GM21447 (cell line): ENCODE results near the gene TMC5.
"Not testable (repeated sequence)": the region's sequence is repeated elsewhere in the genome, so short reads cannot be mapped to it uniquely, and the experiment has no call there.

Experiments used
- ATAC-seq: cut with Tn5 transposase; IDR thresholded peaks from one replicate; pipeline ENCODE4 v1.9.1; 2021; ENCODE audit not compliant: unreplicated experiment

The TMC5 gene

GRCh38 chr16:19528666-19529065, 111.0 kb downstream of the TMC5 start:
- ATAC-seq = no peak

DNA sequence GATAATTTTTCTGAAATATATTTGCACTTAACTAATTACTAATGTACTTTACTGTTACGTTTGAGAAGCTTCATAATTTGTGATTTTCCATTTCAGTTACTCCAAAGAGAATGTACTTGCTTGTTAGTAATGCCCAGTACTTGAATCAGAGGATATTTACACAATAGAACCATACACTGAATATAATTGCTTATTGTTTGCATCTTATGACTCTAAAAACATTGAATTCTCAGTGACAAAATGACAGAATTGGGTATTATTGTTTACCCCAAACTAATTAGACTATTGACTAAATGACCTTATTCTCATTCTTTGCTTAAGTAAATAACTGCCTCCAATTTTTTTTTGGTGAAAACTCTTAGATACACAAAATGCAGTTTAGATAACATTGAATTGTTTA, 114.9 kb downstream of the TMC5 start:
- no peak for ATAC-seq

DNA sequence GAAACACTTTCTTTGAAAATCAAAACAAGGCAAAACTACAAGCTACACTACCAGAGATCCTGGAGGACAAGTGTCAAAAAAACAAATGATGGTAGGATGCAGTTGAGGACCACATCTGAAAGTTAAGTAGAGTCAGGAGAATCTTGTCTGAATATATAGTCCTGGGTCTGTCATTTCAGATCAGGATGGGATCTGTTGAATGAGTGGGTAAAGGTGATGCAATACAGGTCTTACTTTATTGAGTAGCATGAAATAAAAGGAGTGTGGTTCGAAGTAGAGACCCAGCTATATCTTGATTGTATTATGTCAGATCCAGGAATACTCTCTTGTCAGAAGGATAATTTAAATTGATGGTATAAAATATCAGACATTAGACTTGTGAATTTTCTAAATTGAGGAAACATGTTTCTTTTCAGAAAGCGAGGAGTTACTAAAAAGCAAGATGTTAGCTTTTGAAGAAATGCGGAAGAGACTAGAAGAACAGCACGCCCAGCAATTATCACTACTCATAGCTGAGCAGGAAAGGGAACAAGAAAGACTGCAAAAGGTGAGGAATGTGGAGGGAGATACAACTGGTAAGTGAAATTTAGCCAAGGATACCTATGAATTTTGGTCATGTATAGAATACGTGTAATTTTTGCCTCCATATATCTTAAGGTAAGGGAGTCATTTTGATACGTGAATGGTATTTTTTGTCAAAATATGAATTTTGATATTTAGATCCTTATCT, 122.7 kb downstream of the TMC5 start:
- no peak for ATAC-seq

DNA sequence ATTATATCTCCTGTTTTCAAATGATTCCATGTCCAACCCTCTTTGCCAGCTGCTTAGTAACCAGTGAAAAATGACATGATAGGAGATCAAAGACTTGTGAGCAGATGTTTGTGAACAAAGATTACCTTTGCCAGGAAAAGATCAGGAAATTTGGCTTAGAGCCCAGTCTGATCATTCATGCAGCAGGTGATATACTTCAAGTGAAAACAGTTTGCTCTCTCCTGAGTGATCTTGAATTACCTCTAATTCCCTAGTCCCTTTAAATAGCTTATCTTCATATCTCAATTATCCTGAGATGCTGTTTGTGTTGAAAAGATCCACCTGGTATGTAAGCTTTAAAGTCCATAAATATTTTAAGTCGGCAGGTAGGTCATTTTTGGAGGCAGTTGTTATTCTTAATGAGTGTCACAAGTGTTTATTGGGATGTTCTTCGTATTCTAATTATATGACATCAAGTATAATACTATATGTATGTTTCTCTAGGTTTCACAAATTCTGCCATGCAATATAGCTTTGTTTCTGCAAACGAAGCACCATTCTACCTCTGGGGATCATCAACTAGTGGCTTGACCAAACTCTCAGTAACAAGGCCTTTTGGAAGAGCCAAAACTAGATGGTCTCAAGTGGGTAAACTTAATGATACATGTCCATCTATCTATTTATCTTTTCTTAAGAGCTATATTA, 124.6 kb downstream of the TMC5 start:
- ATAC-seq = no peak

GRCh38 chr16:19543278-19543996, 125.8 kb downstream of the TMC5 start:
- not testable (repeated sequence) for ATAC-seq

DNA sequence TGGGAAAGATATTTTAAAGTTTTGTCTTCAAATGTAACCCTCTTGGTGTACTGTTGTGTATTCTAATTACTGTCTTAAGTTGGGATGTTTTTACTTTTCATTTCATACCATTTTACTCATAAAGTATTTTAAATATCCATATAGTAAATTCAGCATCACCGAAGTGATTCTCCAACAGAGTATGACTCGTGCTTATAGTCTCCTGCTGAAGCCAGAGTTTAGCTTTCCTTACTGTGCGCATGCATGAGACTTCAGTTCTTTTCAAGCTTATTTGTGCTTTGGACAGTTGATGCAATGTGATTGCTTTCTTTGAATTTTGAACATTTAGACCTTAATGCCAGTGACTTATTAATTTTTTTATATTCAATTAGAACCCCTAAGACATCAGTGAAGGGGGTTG, 130.5 kb downstream of the TMC5 start:
- ATAC-seq = no peak
